GM12878 (cell line): ENCODE results near the gene PTPN18. TPM values are rescaled to one million over a fixed set of nuclear protein-coding genes. Genes with fewer than 3 reads are reported as not detected.

Source experiments
- ATAC-seq: fragments of 200-7000 bp; cut with Tn5 transposase; 3 replicates; pipeline ENCODE4 v1.9.1; 2020; ENCODE audit warnings: mild to moderate bottlenecking, moderate library complexity
- BruUV-seq: library from RNA; stranded (reverse); fragments of 400-500 nt; replicated peaks from 2 replicates; lab custom pipeline; 2021; lab: Mats Ljungman, UMichigan
- CTCF ChIA-PET: fragments of 300-600 bp; sonication (Branson Sonifier 250); formaldehyde crosslinking; extraction: SDS; loops from one replicate; lab custom pipeline; 2021; ENCODE audit warnings: inconsistent platforms; lab: Yijun Ruan, JAX
- POLR2A ChIA-PET: fragments of 350-600 bp; formaldehyde crosslinking; extraction: SDS; loops from one replicate; lab custom pipeline; 2021; ENCODE audit warnings: inconsistent platforms; lab: Charles Lee
- RAD21 ChIA-PET: fragments of 300-600 bp; sonication (Branson Sonifier 250); formaldehyde crosslinking; loops from one replicate; lab custom pipeline; 2023; ENCODE audit warnings: antibody characterized with exemption; ENCODE audit not compliant: unreplicated experiment; lab: Charles Lee
- SMC1A ChIA-PET: fragments of 300-600 bp; sonication (Branson Sonifier 250); formaldehyde crosslinking; loops from one replicate; lab custom pipeline; 2023; ENCODE audit not compliant: unreplicated experiment, uncharacterized antibody; lab: Charles Lee
- DNase-seq: peaks from one replicate; pipeline ENCODE4 v3.0.0-alpha.2; 2011; ENCODE audit warnings: low read depth, low spot score
- FAIRE-seq: peaks from 3 replicates; lab custom pipeline; 2011; peaks lifted over from hg19 to GRCh38; lab: Jason Lieb, UNC
- H2AFZ ChIP-seq: 2 replicates; pipeline ENCODE4 v1.6.0; 2011; ENCODE audit warnings: low read depth, low read length, control low read depth; ENCODE audit not compliant: control insufficient read depth
- H3K27ac ChIP-seq: 2 replicates; pipeline ENCODE4 v1.5.1; 2011; ENCODE audit warnings: control low read depth; ENCODE audit not compliant: control insufficient read depth, insufficient read depth
- H3K27me3 ChIP-seq, 2 experiments: replicated peaks in 1 of 2; 2 replicates each; pipeline versions ENCODE4 v1.6.0 to v1.6.1; 2011; ENCODE audit warnings: low read length in 1 of 2; ENCODE audit not compliant: control insufficient read depth in 2 of 2, insufficient read depth in 2 of 2
- H3K36me3 ChIP-seq, 2 experiments: 2 replicates each; pipeline ENCODE4 v1.5.1; 2011; ENCODE audit warnings: low read length in 1 of 2; ENCODE audit not compliant: control insufficient read depth in 2 of 2, insufficient read depth in 2 of 2
- H3K4me1 ChIP-seq: 2 replicates; pipeline ENCODE4 v1.6.1; 2011; ENCODE audit warnings: mild to moderate bottlenecking, low read length, moderate library complexity, mixed read lengths; ENCODE audit not compliant: control insufficient read depth, insufficient read depth
- H3K4me2 ChIP-seq: 2 replicates; pipeline ENCODE4 v1.6.0; 2011; ENCODE audit warnings: control low read depth; ENCODE audit not compliant: control insufficient read depth, insufficient read depth
- H3K4me3 ChIP-seq: fragments of 200-600 bp; sonication (generic); 2 replicates; pipeline ENCODE4 v1.5.1; 2016
- H3K79me2 ChIP-seq: 2 replicates; pipeline ENCODE4 v1.6.0; 2011; ENCODE audit warnings: low read length; ENCODE audit not compliant: control insufficient read depth, insufficient read depth
- H3K9ac ChIP-seq: 2 replicates; pipeline ENCODE4 v1.8.0; 2011; ENCODE audit warnings: low read length, control low read depth, mixed read lengths; ENCODE audit not compliant: control insufficient read depth, insufficient read depth
- H3K9me3 ChIP-seq: replicated peaks from 3 replicates; pipeline ENCODE4 v1.5.1; 2011; ENCODE audit warnings: mild to moderate bottlenecking, low read length; ENCODE audit not compliant: control insufficient read depth, insufficient read depth
- H4K20me1 ChIP-seq: 2 replicates; pipeline ENCODE4 v1.6.0; 2011; ENCODE audit not compliant: control insufficient read depth, insufficient read depth
- CREB1 ChIP-seq: IDR thresholded peaks from 2 replicates; pipeline ENCODE4 v1.6.1; 2012; ENCODE audit warnings: low read depth, mild to moderate bottlenecking, inconsistent platforms
- HDGF ChIP-seq: fragments of 450-650 bp; IDR thresholded peaks from 2 replicates; pipeline ENCODE4 v1.6.1; 2016; ENCODE audit warnings: antibody characterized with exemption
- MTA3 ChIP-seq: IDR thresholded peaks from 2 replicates; pipeline ENCODE4 v1.6.1; 2012; ENCODE audit warnings: low read length, inconsistent platforms, borderline replicate concordance
- NBN ChIP-seq: fragments of 450-650 bp; IDR thresholded peaks from 2 replicates; pipeline ENCODE4 v1.6.1; 2016
- RBBP5 ChIP-seq: fragments of 200-600 bp; sonication (generic); conservative IDR thresholded peaks from 2 replicates; pipeline ENCODE4 v1.6.1; 2016
- RUNX3 ChIP-seq: IDR thresholded peaks from 2 replicates; pipeline ENCODE4 v1.6.1; 2012; ENCODE audit warnings: low read length, inconsistent platforms
- ZNF622 ChIP-seq: fragments of 450-650 bp; IDR thresholded peaks from 2 replicates; pipeline ENCODE4 v1.6.1; 2017; ENCODE audit warnings: mild to moderate bottlenecking, inconsistent platforms
- WGBS: methylation state at CpG from one replicate; pipeline ENCODE4 v1.1.6; 2016; ENCODE audit warnings: low lambda C conversion rate; ENCODE audit not compliant: insufficient replicate concordance, insufficient coverage; ENCODE audit errors: missing lambda C conversion rate; 5-methylcytosine and 5-hydroxymethylcytosine counted together
- in situ Hi-C: fragments of 300-500 bp; cut with MboI; formaldehyde crosslinking; loops from 9 replicates; pipeline ENCODE4 v1.14.3; 2018; ENCODE audit warnings: mixed read lengths
- intact Hi-C: fragments of 100-400 bp; cut with micrococcal nuclease; formaldehyde crosslinking; loops from one replicate; pipeline ENCODE4 v1.14.2; 2022; ENCODE audit not compliant: unreplicated experiment
- polyA plus RNA-seq, 11 experiments: library from polyadenylated mRNA; depleted of rRNA in 4 of 11; unstranded in 6 of 11; stranded (reverse) in 5 of 11; fragments of >200 nt; fragmentation: Nextera tagmentation in 4 of 11; fragmentation: Illumina TruSeq in 1 of 11; extraction: Ambion mirVana in 4 of 11; extraction: Trizol in 1 of 11; gene quantifications; 1 replicate in 1 of 11; 2 replicates in 10 of 11; pipeline versions ENCODE4 v1.2.1 to v1.2.3, GENCODE V29; 2011 to 2016; ENCODE audit warnings: inconsistent platforms in 2 of 11, missing spikeins in 2 of 11, low read depth in 1 of 11
- total RNA-seq, 4 experiments: library from RNA; depleted of rRNA in 3 of 4; stranded (reverse); fragments of >200 nt in 3 of 4; fragmentation: Illumina TruSeq in 1 of 4; extraction: Trizol in 1 of 4; gene quantifications; 2 replicates each; pipeline versions ENCODE4 v1.2.1 to v1.2.3, GENCODE V29; 2013 to 2021
- TF ChIP-seq, protein P1 (sequence below): fragments of 150-350 bp; IDR thresholded peaks from 2 replicates; pipeline ENCODE4 v1.6.1; 2014; ENCODE audit warnings: mild to moderate bottlenecking, low read depth, low read length

The PTPN18 gene
- total and polyA plus RNA-seq, 10 of the 15 experiments (the other 5 are each of a cell fraction or from before 2014, with no cell fraction given), result 14.8 to 89.9 (median 43.4) TPM

DNA sequence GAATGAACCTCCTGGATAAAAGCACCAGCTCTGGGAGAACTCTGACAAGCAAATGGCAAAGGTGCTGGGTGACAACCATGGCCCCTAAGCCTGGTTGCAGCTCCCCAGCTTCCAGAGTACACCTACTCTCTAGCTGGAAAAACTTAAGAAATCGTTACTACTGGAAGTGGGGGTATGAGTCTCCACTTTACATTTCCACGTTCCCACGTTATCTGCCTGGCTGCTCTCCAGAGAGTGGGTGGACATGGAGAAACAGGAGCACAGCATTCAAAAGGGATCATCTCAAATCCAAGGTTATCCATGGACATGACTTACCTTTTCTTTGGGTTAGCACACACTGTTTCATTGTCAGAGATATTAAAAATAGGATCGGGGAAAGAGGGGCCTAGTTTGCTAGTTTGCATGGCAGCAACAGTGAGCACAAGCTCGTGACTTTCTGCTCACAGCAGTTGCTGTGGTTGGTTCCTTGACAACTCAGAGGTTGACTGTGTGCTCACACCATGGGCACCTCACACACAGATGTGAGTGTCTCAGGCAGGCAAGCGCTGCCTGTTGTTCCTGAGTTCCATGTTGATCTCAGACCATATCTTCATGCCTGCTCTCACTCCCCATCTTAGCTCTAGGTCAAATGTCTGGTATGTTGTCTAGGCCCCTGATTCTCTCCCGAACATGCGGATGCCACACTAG, 32.5 kb downstream of the PTPN18 start:
- Histone ChIP-seq H3K4me1 (peaks cover 49% of the 10 kb centered on the region), H4K20me1 (no peaks in the 10 kb centered on the region), H2AFZ (no peak overlapping the region), H3K27me3 (no peaks in the 10 kb centered on the region), H3K9me3 (no peaks in the 10 kb centered on the region), H3K36me3 (no peaks in the 10 kb centered on the region), H3K9ac (0 out of 2 replicates have a peak overlapping the region, but pooled peaks have one; percentile 19), H3K79me2 (no peaks in the 10 kb centered on the region), H3K27ac (peak overlapping the region; percentile 8; the same call in 1 of the 2 replicates), H3K4me2 (peak overlapping the region; percentile 35; the same call in 1 of the 2 replicates), H3K4me3 (no peak overlapping the region)
- ChIA-PET POLR2A (interaction anchor here (1.2 kb wide), 1 partner anchor 11 kb away, joined by 3 read pairs; no protein-coding TSS in a partner anchor), RAD21 (interaction anchor here (1.4 to 2.2 kb wide), 3 partner anchors 11 to 46 kb away, joined by 6 read pairs; partner anchors contain the start of gene IMP4), CTCF (interaction anchor here (1.0 to 2.8 kb wide), 2 partner anchors 11 to 15 kb away, joined by 4 to 13 read pairs; no protein-coding TSS in a partner anchor), SMC1A (interaction anchor here (4.3 kb wide), 1 partner anchor 11 kb away, joined by 25 read pairs; no protein-coding TSS in a partner anchor)
- no peak for ATAC-seq
- in situ Hi-C loops (no loop called here), intact Hi-C loops (no loop called here)
- no peak for FAIRE-seq
- DNase-seq, result no peak
- TF ChIP-seq HDGF (no peak), ZNF622 (no peak), RBBP5 (no peak), RUNX3 (peak; percentile 39; the same call in 1 of the 2 replicates), NBN (no peak), MTA3 (0 out of 2 replicates have a peak, but pooled peaks have one; percentile 38), CREB1 (no peak)
- TF ChIP-seq, protein P1, sequence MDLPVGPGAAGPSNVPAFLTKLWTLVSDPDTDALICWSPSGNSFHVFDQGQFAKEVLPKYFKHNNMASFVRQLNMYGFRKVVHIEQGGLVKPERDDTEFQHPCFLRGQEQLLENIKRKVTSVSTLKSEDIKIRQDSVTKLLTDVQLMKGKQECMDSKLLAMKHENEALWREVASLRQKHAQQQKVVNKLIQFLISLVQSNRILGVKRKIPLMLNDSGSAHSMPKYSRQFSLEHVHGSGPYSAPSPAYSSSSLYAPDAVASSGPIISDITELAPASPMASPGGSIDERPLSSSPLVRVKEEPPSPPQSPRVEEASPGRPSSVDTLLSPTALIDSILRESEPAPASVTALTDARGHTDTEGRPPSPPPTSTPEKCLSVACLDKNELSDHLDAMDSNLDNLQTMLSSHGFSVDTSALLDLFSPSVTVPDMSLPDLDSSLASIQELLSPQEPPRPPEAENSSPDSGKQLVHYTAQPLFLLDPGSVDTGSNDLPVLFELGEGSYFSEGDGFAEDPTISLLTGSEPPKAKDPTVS, result no peak
- BruUV-seq, result no TSS peak
- 51% methylated on average over 8 of the region's 8 CpGs for WGBS
